GM19324 (cell line): ENCODE measurements around the gene IZUMO1.
"Not testable (repeated sequence)": the region's sequence is repeated elsewhere in the genome, so short reads cannot be mapped to it uniquely, and the experiment has no call there.

Experiments used
- ATAC-seq: cut with Tn5 transposase; IDR thresholded peaks from one replicate; pipeline ENCODE4 v1.9.1; 2021; ENCODE audit warnings: mild to moderate bottlenecking, moderate library complexity; ENCODE audit not compliant: unreplicated experiment, low FRiP score

The IZUMO1 gene

DNA sequence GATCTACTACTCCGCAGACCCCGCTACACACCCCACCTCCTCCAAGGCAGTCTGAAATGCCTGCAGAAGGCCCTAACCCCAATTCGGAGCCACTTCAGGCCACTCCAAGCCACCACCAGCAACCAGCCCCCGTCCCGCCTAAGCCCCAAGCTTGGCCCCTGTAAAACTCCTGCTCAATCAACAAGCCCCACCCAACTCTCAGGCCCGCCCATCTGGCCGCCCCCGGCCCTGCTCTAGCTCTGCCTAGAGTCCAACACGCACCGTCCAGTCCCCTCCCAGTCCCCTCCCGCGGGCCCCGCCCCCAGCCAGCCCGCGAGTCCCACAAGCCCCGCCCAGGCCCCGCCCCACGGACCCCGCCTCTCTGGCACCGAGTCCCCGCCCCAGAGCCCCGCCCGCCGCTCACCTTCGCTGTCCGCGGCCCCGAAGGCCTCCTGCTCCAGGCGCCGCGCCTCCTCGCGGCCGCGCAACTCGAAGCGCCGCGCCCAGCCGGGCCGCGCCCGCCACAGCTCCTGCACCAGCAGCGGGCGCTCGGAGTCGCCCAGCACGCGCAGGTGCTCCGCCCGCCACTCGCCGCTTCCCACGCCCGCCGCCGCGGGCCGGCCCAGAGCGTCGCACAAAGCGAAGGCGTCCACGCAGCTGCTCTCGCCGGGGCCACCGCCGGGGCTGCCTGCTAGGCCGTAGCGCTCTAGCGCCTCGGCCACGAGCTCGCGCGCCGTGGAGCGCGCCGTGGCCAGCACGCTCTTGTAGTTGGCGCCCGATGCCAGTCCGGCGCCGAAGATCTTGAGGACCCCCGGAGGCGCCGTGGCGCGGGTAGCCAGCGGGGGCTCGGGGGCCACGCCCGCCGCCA lies 7.9 kb downstream of the IZUMO1 start:
- peak; percentile 80 for ATAC-seq

- no peak for ATAC-seq
These were observed 9.2 kb downstream of the IZUMO1 start for GRCh38 chr19:48737360-48737998.

DNA sequence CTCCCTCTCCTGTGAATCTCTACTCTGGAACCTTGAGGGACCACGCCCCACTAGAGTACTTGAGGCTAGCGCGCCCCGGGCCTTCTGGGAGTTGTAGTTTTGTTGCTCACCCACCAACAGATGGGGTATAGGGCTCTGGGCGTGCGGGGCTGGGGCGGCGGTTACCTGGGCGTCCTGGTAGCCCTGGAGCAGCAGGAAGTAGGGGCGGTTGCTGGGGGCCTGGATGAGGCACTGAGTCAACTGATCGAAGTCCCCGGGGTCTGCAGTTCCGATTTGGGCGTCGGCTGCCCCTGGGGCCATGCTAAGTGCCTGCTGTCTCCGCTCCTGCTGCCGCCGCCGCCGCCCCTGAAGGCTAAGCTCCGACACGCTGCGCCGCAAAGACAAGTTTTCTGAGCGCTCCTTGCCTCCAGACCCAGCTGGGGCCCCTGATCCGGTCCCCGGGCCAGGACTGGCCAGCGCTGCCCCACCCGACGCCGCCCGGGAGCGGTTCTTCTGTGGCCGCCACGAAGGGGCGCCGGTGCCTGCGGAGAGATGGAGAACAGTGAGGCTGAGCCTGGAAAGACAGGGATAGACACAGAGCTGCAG lies 11.6 kb downstream of the IZUMO1 start:
- ATAC-seq: no peak

DNA sequence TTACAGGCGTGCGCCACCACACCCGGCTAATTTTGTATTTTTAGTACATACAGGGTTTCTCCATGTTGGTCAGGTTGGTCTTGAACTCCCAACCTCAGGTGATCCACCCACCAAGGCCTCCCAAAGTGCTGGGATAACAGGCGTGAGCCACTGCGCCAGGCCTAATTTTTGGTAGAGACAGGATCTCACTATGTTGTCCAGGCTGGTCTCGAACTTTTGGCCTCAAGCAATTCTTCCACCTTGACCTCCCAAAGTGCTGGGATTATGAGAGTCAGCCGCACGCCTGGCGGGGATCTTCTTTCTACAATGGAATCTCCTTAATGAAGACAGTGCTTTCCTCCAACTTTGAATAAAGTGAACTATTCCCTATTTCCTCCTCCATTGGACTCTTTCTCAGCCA lies 12.1 kb downstream of the IZUMO1 start:
- ATAC-seq: no peak

GRCh38 chr19:48731452-48731851 lies 15.3 kb downstream of the IZUMO1 start:
- ATAC-seq: no peak

- ATAC-seq: no peak
These were observed 17.6 kb downstream of the IZUMO1 start for GRCh38 chr19:48728911-48729664.

- no peak for ATAC-seq
These were observed 20.2 kb downstream of the IZUMO1 start for GRCh38 chr19:48726556-48726955.

DNA sequence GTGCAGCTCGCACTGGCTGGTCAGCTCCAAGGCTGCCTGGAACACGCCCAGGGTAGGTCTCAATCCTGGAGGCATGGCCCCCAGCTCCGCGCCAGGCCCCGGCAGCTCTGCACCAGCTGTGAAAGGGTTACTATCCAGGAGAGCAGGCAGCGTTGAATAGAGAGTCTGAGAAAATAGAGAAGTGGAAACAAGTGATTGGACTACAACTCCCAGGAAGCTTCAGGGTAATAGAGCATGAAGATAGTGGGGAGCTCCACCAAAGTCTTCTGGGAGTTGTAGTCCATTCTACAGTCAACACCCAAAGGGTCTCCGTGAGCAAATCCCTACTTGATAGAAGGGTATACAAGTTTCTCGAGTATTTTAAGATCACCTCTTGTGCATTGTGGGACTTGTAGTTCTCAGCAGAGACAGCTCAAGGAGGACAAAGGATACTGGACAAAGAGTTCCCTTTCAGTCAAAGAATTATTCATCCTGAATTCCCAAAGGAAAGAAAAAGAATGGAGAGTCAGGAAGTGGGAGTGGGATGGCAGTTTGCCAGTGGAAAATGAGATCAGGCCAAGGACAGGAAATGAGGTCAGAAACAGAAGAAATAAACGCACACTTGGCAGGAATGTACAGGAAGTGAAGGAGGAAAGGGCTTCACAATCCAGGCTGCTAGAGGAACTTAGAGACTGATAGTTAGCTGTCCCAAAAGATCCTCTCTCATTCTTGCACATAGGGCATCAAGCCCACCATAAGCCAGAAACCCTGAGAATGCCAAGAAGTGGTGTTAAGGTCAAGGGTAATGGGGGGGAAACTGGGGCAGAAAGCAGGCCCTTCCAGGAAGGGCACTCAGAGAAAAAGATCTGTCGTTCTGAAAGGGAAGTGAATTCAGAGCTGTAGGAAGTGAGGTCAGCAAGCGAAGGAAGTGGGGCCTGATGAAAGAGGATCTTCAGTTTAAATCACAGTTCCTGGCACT lies 21.6 kb downstream of the IZUMO1 start:
- no peak for ATAC-seq

DNA sequence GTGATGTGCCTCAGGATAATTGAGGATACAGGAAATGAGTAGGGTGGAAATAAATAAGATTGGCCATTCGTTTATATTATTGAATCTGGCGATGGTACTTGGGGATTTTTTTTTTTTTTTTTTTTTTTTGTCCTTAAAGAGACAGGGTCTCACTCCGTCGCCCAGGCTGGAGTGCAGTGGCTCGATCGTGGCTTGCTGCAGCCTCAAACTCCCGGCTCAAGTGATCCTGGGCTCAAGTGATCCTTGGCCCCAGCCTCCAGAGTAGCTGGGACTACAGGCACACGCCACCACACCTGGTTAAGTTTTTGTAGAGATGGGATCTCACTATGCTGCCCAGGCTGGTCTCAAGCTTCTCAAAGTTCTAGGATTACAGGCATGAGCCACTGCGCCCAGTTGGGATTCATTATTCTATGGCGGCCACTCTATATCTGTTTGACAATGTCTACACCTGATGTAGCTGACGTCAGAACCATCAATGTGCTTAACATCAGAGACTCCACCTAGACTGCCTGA lies 24.5 kb downstream of the IZUMO1 start:
- ATAC-seq: no peak

DNA sequence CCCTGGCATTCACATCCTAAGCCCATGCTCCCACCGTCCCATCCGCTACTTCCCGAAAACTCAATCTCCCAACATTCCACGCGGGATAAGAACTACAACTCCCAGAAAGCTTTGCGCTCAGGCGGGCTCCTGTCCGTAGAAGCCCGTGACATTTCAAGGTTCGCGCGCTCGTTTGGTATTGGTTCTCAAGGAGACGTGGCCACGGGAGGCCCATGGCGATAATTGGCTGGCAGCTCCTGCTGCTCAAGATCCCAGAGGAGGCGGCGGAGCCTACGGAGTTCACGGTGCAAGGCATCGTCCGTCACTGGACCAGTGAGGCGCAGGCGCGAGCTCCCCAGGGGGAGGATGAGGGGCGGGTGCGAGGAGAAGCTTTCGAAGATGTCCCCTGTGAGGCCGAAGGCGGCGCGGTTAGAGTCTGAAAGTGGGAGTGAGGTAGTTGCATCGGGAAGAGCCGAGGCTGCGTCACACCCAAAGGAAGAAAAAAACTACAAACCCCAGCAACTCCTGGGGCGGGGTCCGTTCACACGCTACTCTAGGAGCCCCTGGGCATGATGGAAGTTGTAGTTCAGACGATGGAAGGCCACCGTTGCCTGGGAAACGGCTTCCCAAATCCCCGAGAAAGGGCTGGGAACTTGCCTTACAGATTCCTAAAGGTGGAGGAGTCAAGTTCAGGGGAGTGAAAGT lies 26.0 kb downstream of the IZUMO1 start:
- ATAC-seq: peak; percentile 82

DNA sequence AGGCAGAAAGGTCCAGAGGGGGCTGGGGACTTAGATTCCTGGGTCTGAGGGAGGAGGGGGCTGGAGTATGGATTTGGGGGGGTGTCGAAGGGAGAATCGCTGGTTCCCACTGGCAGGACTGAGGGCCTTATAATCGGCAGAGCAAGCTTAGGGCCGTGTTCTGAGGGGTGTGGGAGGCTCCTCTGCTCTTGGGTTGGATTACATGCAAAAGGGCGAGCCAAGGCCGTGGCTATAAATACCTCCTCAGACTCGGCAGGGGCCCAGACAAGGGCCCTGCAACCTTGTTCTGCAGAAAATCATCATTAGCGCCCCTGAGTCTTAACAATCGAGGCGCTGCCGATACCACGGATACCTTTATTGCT lies 26.5 kb downstream of the IZUMO1 start:
- no peak for ATAC-seq

GRCh38 chr19:48719263-48720171 lies 27.2 kb downstream of the IZUMO1 start, which contains the start of gene MAMSTR:
Gene MAMSTR, minus strand, starts transcription at chr19:48719725. Its CDS starts 694 bp downstream, at chr19:48719031.
- no peak for ATAC-seq

DNA sequence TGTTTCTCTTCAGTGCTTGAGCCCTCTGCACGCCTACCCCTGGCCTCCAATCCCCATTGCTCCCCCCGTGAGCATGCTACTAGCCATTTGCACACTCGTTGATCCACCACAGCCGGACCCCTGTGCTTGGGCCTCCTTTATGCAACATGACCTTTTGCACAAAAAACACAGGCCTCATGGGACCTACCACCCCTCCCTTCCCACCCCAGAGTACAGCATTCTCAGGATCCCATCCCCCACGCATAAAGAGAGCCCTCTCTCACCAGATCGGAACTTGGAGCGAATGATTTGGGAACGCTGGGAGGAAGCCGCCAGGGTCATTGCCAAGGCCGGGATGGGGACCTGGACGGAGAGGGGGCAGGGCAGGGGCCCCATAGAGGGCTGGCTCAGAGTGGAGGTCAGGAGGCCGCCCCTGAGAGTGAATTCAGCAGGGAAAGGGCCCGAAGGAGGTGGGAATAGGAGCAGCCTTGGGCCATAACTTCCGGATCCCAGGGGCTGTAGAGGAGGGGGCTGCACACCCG lies 27.9 kb downstream of the IZUMO1 start:
- ATAC-seq: no peak

GRCh38 chr19:48718106-48718505 lies 28.6 kb downstream of the IZUMO1 start:
- ATAC-seq: not testable (repeated sequence)

DNA sequence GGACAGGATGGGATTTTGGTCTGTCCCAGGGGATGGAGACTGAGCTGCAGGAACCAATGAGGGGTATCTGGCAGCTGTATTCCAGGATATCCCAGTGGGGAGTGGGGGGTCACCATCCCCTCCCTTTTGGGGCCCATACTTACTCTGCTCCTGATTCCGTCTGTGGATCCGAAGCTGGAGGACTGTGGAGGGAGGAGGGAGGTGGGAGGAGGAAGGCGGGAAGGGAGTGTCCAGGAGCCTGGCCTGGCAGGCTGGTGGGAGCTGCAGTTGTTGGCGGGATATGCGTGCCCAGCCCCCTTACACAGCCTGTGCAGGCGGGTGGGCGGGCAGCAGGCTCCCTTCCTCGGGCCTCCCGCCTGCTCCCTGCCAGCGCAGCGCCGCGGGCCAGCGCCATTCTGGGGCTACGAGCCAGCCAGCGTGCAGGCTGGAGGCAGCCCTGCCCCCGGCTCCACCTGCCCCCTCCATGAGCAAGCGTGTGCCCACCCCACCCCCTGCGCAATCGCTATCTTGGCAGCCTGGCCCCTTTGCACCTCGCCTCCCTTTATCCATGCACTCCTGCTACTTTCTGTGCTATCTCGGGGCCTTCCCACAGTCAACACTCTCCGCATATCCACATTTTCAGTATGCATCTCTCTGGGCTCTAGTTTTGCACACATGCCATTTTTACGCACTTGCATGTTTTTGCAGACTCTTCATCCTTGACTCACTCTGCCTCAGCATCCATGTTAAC lies 30.0 kb downstream of the IZUMO1 start:
- no peak for ATAC-seq

DNA sequence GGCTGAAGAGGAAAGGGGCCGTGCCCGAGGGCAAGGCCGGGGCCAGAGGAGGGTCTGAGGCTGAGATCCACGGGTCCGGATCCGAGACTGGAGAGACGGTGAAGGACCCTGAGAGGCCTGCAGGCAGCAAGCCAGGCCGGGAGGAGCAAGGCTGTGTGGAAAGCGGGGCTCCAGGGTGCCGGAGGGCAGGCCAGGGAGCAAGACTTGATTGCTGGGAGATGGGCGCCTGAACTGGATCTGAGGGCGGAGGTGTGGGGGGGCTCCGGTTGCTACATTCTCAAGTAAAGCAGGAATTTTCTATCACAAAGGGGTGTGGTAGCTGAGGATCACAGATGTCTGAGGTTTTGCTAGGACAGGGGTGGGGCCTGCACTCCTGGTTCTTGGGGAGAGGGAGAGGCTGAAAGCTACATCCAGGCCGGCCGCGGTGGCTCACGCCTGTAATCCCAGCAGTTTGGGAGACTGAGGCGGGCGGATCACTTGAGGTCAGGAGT lies 31.0 kb downstream of the IZUMO1 start:
- ATAC-seq: no peak
